ENCODE results near the gene MRPL14. TPM values are rescaled to one million over a fixed set of nuclear protein-coding genes. Genes with fewer than 3 reads are reported as not detected.

Gene MRPL14
- total RNA-seq, 6 experiments from 2014 or later: 50.9 to 64.2 (median 56.0) TPM

GRCh38 chr6:44073612-44074438, 53.4 kb downstream of the MRPL14 start:
- no peak for TF ChIP-seq CTCF (IDR thresholded peaks at IDR 0.05)
- peak overlapping the region; percentile 82 for H3K4me3 Mint-ChIP-seq
- H3K4me1 Mint-ChIP-seq (ENCODE audit: low read depth): peaks cover 48% of the 10 kb centered on the region
- H3K27ac Mint-ChIP-seq: no peak overlapping the region; the same call in 1 of the 2 replicates
- no peaks in the 10 kb centered on the region for H3K36me3 Mint-ChIP-seq (ENCODE audit: low read depth)
- DNase-seq: no peak
- peaks cover 2% of the 10 kb centered on the region for H3K27me3 Mint-ChIP-seq (ENCODE audit: insufficient read depth)
- no peaks in the 10 kb centered on the region for H3K9me3 Mint-ChIP-seq

- Mint-ChIP-seq H3K9me3 (no peaks in the 10 kb centered on the region), H3K27ac (peak overlapping the region; percentile 91), H3K4me1 (ENCODE audit: low read depth) (peaks cover 53% of the 10 kb centered on the region), H3K4me3 (peak overlapping the region; percentile 87), H3K36me3 (ENCODE audit: low read depth) (no peaks in the 10 kb centered on the region), H3K27me3 (ENCODE audit: insufficient read depth) (peaks cover 2% of the 10 kb centered on the region)
- no peak for TF ChIP-seq CTCF (IDR thresholded peaks at IDR 0.05)
- no peak for DNase-seq
Measured at GRCh38 chr6:44072959-44073611, 54.2 kb downstream of the MRPL14 start.

GRCh38 chr6:44072452-44072958, 54.7 kb downstream of the MRPL14 start:
- DNase-seq: no peak
- no peaks in the 10 kb centered on the region for H3K36me3 Mint-ChIP-seq (ENCODE audit: low read depth)
- H3K4me3 Mint-ChIP-seq: peak overlapping the region; percentile 87
- H3K4me1 Mint-ChIP-seq (ENCODE audit: low read depth): peaks cover 57% of the 10 kb centered on the region
- peaks cover 2% of the 10 kb centered on the region for H3K27me3 Mint-ChIP-seq (ENCODE audit: insufficient read depth)
- H3K27ac Mint-ChIP-seq: peak overlapping the region; percentile 91
- no peaks in the 10 kb centered on the region for H3K9me3 Mint-ChIP-seq
- TF ChIP-seq CTCF (IDR thresholded peaks at IDR 0.05): no peak

- Mint-ChIP-seq H3K4me3 (peak overlapping the region; percentile 76), H3K27ac (peak overlapping the region; percentile 88), H3K9me3 (no peaks in the 10 kb centered on the region), H3K27me3 (ENCODE audit: insufficient read depth) (peaks cover 2% of the 10 kb centered on the region), H3K4me1 (ENCODE audit: low read depth) (peaks cover 62% of the 10 kb centered on the region), H3K36me3 (ENCODE audit: low read depth) (no peaks in the 10 kb centered on the region)
- no peak for TF ChIP-seq CTCF (IDR thresholded peaks at IDR 0.05)
- DNase-seq: peak; percentile 89
Measured at GRCh38 chr6:44071670-44072451, 55.4 kb downstream of the MRPL14 start.

- no peak for DNase-seq
- Mint-ChIP-seq H3K4me1 (ENCODE audit: low read depth) (peaks cover 76% of the 10 kb centered on the region), H3K4me3 (no peak overlapping the region), H3K36me3 (ENCODE audit: low read depth) (no peaks in the 10 kb centered on the region), H3K27ac (no peak overlapping the region), H3K27me3 (ENCODE audit: insufficient read depth) (peaks cover 4% of the 10 kb centered on the region), H3K9me3 (no peaks in the 10 kb centered on the region)
- no peak for TF ChIP-seq CTCF (IDR thresholded peaks at IDR 0.05)
Measured at GRCh38 chr6:44068607-44069296, 58.5 kb downstream of the MRPL14 start.

Data from HFFc6 (cell line).